ENCODE measurements around the gene ITPR1.
"Not testable (repeated sequence)": the region's sequence is repeated elsewhere in the genome, so short reads cannot be mapped to it uniquely, and the experiment has no call there.

DNA sequence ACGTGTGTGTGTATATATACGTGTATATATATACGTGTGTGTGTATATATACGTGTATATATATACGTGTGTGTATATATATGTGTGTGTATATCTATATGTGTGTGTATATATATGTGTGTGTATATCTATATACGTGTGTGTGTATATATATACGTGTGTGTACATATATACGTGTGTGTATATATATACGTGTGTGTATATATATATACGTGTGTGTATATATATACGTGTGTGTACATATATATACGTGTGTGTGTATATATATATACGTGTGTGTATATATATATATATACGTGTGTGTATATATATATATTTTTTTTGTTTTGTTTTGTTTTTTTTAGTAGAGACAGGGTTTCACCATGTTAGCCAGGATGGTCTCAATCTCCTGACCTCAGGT, 36.4 kb upstream of the ITPR1 start:
- not testable (repeated sequence) for TF ChIP-seq SPI1 (IDR thresholded peaks at IDR 0.05; ENCODE audit: borderline replicate concordance, low read depth)
- TF ChIP-seq, protein P1, sequence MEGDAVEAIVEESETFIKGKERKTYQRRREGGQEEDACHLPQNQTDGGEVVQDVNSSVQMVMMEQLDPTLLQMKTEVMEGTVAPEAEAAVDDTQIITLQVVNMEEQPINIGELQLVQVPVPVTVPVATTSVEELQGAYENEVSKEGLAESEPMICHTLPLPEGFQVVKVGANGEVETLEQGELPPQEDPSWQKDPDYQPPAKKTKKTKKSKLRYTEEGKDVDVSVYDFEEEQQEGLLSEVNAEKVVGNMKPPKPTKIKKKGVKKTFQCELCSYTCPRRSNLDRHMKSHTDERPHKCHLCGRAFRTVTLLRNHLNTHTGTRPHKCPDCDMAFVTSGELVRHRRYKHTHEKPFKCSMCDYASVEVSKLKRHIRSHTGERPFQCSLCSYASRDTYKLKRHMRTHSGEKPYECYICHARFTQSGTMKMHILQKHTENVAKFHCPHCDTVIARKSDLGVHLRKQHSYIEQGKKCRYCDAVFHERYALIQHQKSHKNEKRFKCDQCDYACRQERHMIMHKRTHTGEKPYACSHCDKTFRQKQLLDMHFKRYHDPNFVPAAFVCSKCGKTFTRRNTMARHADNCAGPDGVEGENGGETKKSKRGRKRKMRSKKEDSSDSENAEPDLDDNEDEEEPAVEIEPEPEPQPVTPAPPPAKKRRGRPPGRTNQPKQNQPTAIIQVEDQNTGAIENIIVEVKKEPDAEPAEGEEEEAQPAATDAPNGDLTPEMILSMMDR (IDR thresholded peaks at IDR 0.05; ENCODE audit: insufficient read depth, low read length) = not testable (repeated sequence)

Data from HL-60 (cell line).